ENCODE results near the gene CMTM3.
"Not testable (repeated sequence)": the region's sequence is repeated elsewhere in the genome, so short reads cannot be mapped to it uniquely, and the experiment has no call there.

The CMTM3 gene

DNA sequence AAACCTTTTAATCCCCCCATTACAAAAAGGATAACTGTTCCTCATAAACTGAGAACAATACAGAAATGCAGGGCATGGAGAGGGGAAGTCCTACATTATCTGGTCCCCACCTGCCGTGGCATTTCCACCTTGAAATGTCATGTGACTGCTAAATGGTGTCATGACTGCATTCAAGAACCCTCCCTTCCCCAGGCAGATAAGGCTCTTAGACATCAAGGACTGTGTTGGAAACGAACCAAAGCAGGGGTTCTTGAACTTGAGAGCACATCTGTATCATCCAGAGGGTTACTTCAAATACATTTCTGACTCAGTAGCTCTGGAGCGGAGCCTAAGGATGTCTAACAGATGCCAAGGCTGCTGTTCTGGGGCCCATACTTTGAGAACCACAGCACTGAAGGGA is 18.4 kb downstream of the CMTM3 start:
- no peak overlapping the region for H2AFZ ChIP-seq (ENCODE audit: low read length)
- H3K36me3 ChIP-seq (ENCODE audit: insufficient read depth, low read length), result no peaks in the 10 kb centered on the region
- no peak overlapping the region for H3K9ac ChIP-seq (ENCODE audit: low read length)
- H3K4me2 ChIP-seq (ENCODE audit: low read length), result no peak overlapping the region
- H3K9me2 ChIP-seq (ENCODE audit: low read depth, low read length), result no peaks in the 10 kb centered on the region
- TF ChIP-seq EZH2 (IDR thresholded peaks at IDR 0.05; ENCODE audit: borderline replicate concordance, low read length), result no peak
- TF ChIP-seq, protein P1, sequence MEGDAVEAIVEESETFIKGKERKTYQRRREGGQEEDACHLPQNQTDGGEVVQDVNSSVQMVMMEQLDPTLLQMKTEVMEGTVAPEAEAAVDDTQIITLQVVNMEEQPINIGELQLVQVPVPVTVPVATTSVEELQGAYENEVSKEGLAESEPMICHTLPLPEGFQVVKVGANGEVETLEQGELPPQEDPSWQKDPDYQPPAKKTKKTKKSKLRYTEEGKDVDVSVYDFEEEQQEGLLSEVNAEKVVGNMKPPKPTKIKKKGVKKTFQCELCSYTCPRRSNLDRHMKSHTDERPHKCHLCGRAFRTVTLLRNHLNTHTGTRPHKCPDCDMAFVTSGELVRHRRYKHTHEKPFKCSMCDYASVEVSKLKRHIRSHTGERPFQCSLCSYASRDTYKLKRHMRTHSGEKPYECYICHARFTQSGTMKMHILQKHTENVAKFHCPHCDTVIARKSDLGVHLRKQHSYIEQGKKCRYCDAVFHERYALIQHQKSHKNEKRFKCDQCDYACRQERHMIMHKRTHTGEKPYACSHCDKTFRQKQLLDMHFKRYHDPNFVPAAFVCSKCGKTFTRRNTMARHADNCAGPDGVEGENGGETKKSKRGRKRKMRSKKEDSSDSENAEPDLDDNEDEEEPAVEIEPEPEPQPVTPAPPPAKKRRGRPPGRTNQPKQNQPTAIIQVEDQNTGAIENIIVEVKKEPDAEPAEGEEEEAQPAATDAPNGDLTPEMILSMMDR (IDR thresholded peaks at IDR 0.05; ENCODE audit: low read length), result no peak
- H3K4me1 ChIP-seq (ENCODE audit: insufficient read depth, low read length, severe bottlenecking), result no peaks in the 10 kb centered on the region
- H3K9me3 ChIP-seq (ENCODE audit: low read length), result no peaks in the 10 kb centered on the region
- no peak overlapping the region for H3K4me3 ChIP-seq (ENCODE audit: low read depth, low read length, poor library complexity, severe bottlenecking)
- no peaks in the 10 kb centered on the region for H3K79me2 ChIP-seq (ENCODE audit: insufficient read depth, low read length)
- no peaks in the 10 kb centered on the region for H3K27me3 ChIP-seq (ENCODE audit: insufficient read depth, low read length)
- no peaks in the 10 kb centered on the region for H4K20me1 ChIP-seq (ENCODE audit: insufficient read depth, low read length)
- no peaks in the 10 kb centered on the region for H3F3A ChIP-seq (ENCODE audit: insufficient read depth, low read length)
- no peak overlapping the region for H3K27ac ChIP-seq (ENCODE audit: low read depth, low read length, poor library complexity, severe bottlenecking)

DNA sequence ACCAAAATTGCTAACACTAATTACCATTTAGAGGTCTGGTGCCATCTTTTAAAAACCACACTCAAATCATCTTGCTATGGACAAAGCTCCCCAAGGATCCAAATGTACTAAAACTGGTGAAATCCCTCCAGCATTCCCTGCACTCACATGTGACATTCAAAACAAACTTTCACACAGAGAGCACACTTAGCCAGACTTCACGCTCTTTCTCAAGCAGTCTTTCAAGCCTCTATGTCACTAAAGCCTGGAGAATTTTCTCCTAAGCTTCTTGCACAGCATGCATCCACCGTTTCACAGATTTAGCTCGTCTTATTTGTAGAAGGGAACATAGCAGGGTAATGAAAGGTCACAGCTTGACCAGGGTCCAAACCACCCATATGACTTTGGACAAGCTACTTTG is 19.3 kb downstream of the CMTM3 start:
- no peaks in the 10 kb centered on the region for H3K36me3 ChIP-seq (ENCODE audit: insufficient read depth, low read length)
- H3K4me2 ChIP-seq (ENCODE audit: low read length), result no peak overlapping the region
- no peaks in the 10 kb centered on the region for H3K9me2 ChIP-seq (ENCODE audit: low read depth, low read length)
- TF ChIP-seq, protein P1 (IDR thresholded peaks at IDR 0.05; ENCODE audit: low read length), result no peak
- TF ChIP-seq EZH2 (IDR thresholded peaks at IDR 0.05; ENCODE audit: borderline replicate concordance, low read length), result no peak
- H3K9ac ChIP-seq (ENCODE audit: low read length), result no peak overlapping the region
- no peak overlapping the region for H3K4me3 ChIP-seq (ENCODE audit: low read depth, low read length, poor library complexity, severe bottlenecking)
- no peaks in the 10 kb centered on the region for H3K27me3 ChIP-seq (ENCODE audit: insufficient read depth, low read length)
- H3F3A ChIP-seq (ENCODE audit: insufficient read depth, low read length), result no peaks in the 10 kb centered on the region
- H3K79me2 ChIP-seq (ENCODE audit: insufficient read depth, low read length), result no peaks in the 10 kb centered on the region
- no peak overlapping the region for H2AFZ ChIP-seq (ENCODE audit: low read length)
- H3K9me3 ChIP-seq (ENCODE audit: low read length), result no peaks in the 10 kb centered on the region
- no peak overlapping the region for H3K27ac ChIP-seq (ENCODE audit: low read depth, low read length, poor library complexity, severe bottlenecking)
- no peaks in the 10 kb centered on the region for H3K4me1 ChIP-seq (ENCODE audit: insufficient read depth, low read length, severe bottlenecking)
- H4K20me1 ChIP-seq (ENCODE audit: insufficient read depth, low read length), result no peaks in the 10 kb centered on the region

DNA sequence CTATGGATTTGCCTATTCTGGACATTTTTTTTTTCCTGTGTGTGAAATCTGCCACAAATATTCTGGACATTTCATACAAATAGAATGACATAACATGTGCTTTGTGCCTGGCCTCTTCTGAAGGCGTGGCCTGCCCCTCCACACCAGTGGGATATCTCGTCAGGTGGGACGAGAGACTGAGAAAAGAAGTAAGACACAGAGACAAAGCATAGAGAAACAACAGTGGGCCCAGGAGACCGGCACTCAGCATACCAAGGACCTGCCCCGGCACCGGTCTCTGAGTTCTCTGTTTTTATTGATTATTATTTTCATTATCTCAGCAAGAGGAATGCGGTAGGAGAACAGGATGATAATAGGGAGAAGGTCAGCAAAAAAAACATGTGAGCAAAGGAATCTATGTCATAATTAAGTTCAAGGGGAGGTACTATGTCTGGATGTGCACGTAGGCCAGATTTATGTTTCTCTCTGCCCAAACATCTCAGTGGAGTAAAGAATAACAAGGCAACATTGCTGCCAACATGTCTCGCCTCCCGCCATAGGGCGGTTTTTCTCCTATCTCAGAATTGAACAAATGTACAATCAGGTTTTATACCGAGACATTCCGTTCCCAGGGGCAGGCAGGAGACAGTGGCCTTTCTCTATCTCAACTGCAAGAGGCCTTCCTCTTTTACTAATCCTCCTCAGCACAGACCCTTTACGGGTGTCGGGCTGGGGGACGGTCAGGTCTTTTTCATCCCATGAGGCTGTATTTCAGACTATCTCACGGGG is 23.3 kb downstream of the CMTM3 start:
- H3K36me3 ChIP-seq (ENCODE audit: insufficient read depth, low read length); H3K9me2 ChIP-seq (ENCODE audit: low read depth, low read length); H4K20me1 ChIP-seq (ENCODE audit: insufficient read depth, low read length); H3K27me3 ChIP-seq (ENCODE audit: insufficient read depth, low read length); H3K9me3 ChIP-seq (ENCODE audit: low read length); H3K4me2 ChIP-seq (ENCODE audit: low read length); H3K4me1 ChIP-seq (ENCODE audit: insufficient read depth, low read length, severe bottlenecking); H2AFZ ChIP-seq (ENCODE audit: low read length); H3K79me2 ChIP-seq (ENCODE audit: insufficient read depth, low read length); H3K27ac ChIP-seq (ENCODE audit: low read depth, low read length, poor library complexity, severe bottlenecking); H3K4me3 ChIP-seq (ENCODE audit: low read depth, low read length, poor library complexity, severe bottlenecking); H3F3A ChIP-seq (ENCODE audit: insufficient read depth, low read length); H3K9ac ChIP-seq (ENCODE audit: low read length): not testable (repeated sequence)

DNA sequence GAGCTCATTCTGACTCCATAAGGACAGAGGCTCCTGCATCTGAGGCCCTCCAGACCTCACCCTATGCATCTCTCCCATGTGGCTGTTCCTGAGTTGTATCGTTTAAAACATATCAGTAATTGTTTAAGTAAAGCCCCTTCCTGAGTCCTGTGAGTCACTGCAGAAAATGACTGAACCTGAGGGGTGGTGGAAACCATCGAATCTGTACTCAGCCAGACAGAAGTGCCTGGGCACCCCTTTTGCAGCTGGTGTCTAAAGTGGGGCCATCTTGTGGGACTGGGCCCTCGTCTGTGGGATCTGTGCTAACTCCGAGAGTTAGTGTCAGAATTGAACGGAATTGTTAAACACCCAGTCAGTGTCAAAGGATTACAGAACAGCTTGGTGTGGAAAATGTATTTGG is 25.4 kb downstream of the CMTM3 start:
- Histone ChIP-seq H3K27me3 (ENCODE audit: insufficient read depth, low read length) (no peaks in the 10 kb centered on the region), H3K9me3 (ENCODE audit: low read length) (no peaks in the 10 kb centered on the region), H4K20me1 (ENCODE audit: insufficient read depth, low read length) (no peaks in the 10 kb centered on the region), H3K9ac (ENCODE audit: low read length) (no peak overlapping the region), H3F3A (ENCODE audit: insufficient read depth, low read length) (no peaks in the 10 kb centered on the region), H3K36me3 (ENCODE audit: insufficient read depth, low read length) (no peaks in the 10 kb centered on the region), H3K79me2 (ENCODE audit: insufficient read depth, low read length) (no peaks in the 10 kb centered on the region), H3K9me2 (ENCODE audit: low read depth, low read length) (no peaks in the 10 kb centered on the region), H2AFZ (ENCODE audit: low read length) (no peak overlapping the region), H3K4me3 (ENCODE audit: low read depth, low read length, poor library complexity, severe bottlenecking) (no peak overlapping the region), H3K27ac (ENCODE audit: low read depth, low read length, poor library complexity, severe bottlenecking) (no peak overlapping the region), H3K4me1 (ENCODE audit: insufficient read depth, low read length, severe bottlenecking) (no peaks in the 10 kb centered on the region), H3K4me2 (ENCODE audit: low read length) (no peak overlapping the region)
- TF ChIP-seq EZH2 (IDR thresholded peaks at IDR 0.05; ENCODE audit: borderline replicate concordance, low read length), result no peak
- TF ChIP-seq, protein P1 (IDR thresholded peaks at IDR 0.05; ENCODE audit: low read length), result no peak

DNA sequence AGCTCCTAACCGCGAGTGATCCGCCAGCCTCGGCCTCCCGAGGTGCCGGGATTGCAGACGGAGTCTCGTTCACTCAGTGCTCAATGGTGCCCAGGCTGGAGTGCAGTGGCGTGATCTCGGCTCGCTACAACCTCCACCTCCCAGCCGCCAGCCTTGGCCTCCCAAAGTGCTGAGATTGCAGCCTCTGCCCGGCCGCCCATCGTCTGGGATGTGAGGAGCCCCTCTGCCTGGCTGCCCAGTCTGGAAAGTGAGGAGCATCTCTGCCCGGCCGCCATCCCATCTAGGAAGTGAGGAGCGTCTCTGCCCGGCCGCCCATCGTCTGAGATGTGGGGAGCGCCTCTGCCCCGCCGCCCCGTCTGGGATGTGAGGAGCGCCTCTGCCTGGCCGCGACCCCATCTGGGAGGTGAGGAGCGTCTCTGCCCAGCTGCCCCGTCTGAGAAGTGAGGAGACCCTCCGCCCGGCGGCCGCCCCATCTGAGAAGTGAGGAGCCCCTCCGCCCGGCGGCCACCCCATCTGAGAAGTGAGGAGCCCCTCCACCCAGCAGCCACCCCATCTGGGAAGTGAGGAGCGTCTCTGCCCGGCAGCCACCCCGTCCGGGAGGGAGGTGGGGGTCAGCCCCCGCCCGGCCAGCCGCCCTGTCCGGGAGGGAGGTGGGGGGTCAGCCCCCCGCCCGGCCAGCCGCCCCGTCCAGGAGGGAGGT is 26.2 kb downstream of the CMTM3 start:
- not testable (repeated sequence) for H3K27ac ChIP-seq (ENCODE audit: low read depth, low read length, poor library complexity, severe bottlenecking); H3K27me3 ChIP-seq (ENCODE audit: insufficient read depth, low read length); H3K9me3 ChIP-seq (ENCODE audit: low read length); H4K20me1 ChIP-seq (ENCODE audit: insufficient read depth, low read length); H3K9me2 ChIP-seq (ENCODE audit: low read depth, low read length); H2AFZ ChIP-seq (ENCODE audit: low read length); H3K79me2 ChIP-seq (ENCODE audit: insufficient read depth, low read length); H3F3A ChIP-seq (ENCODE audit: insufficient read depth, low read length); H3K4me2 ChIP-seq (ENCODE audit: low read length); H3K36me3 ChIP-seq (ENCODE audit: insufficient read depth, low read length); H3K4me1 ChIP-seq (ENCODE audit: insufficient read depth, low read length, severe bottlenecking); H3K9ac ChIP-seq (ENCODE audit: low read length); H3K4me3 ChIP-seq (ENCODE audit: low read depth, low read length, poor library complexity, severe bottlenecking)

Measured in OCI-LY1 (cell line).